K562 (cell line): ENCODE data around the gene PA2G4. TPM values are rescaled to one million over a fixed set of nuclear protein-coding genes. Genes with fewer than 3 reads are reported as not detected.

Source experiments
- ARHGAP35 ChIP-seq: fragments of 450-650 bp; IDR thresholded peaks from 2 replicates; pipeline ENCODE4 v1.6.1; 2018; ENCODE audit not compliant: partially characterized antibody
- CREM ChIP-seq: IDR thresholded peaks from 2 replicates; pipeline ENCODE4 v1.6.1; 2014; ENCODE audit warnings: antibody characterized with exemption, low read depth
- EGR1 ChIP-seq: fragments of 450-650 bp; conservative IDR thresholded peaks from 2 replicates; pipeline ENCODE4 v1.6.1; 2017; ENCODE audit warnings: mild to moderate bottlenecking
- EP400 ChIP-seq: fragments of 450-650 bp; IDR thresholded peaks from 2 replicates; pipeline ENCODE4 v1.6.1; 2017; ENCODE audit warnings: antibody characterized with exemption, mild to moderate bottlenecking, moderate library complexity
- HMG20A ChIP-seq: fragments of 450-650 bp; formaldehyde crosslinking; conservative IDR thresholded peaks from 2 replicates; pipeline ENCODE4 v1.4.0; 2020; ENCODE audit warnings: mild to moderate bottlenecking, mixed read lengths
- KLF10 ChIP-seq: fragments of 250-450 bp; sonication (Bioruptor Pico); IDR thresholded peaks from 2 replicates; pipeline ENCODE4 v1.6.1; 2021; ENCODE audit warnings: matching md5 sums
- MXI1 ChIP-seq: IDR thresholded peaks from 2 replicates; pipeline ENCODE4 v1.6.1; 2011; ENCODE audit warnings: low read depth, mild to moderate bottlenecking, improper control_type of control experiment, low read length
- SIN3A ChIP-seq, 2 experiments: fragments of 150-350 bp in 1 of 2; IDR thresholded peaks; 2 replicates each; pipeline ENCODE4 v1.6.1; 2011 to 2016; ENCODE audit warnings: borderline replicate concordance in 2 of 2, low read depth in 2 of 2, low read length in 2 of 2, mild to moderate bottlenecking in 2 of 2, moderate library complexity in 2 of 2; ENCODE audit not compliant: control insufficient read depth in 1 of 2
- TCF3 ChIP-seq: sonication (generic); formaldehyde crosslinking; IDR thresholded peaks from 2 replicates; pipeline ENCODE4 v1.4.0; 2020; ENCODE audit warnings: mild to moderate bottlenecking, missing genetic modification reagents
- TEAD4 ChIP-seq, 2 experiments: sonication (generic) in 1 of 2; formaldehyde crosslinking in 1 of 2; IDR thresholded peaks; 2 replicates each; pipeline versions ENCODE4 v1.6.1 to v1.8.0; 2012 to 2022; ENCODE audit warnings: borderline replicate concordance in 1 of 2, inconsistent platforms in 1 of 2, low read length in 1 of 2, mild to moderate bottlenecking in 1 of 2, missing genetic modification reagents in 1 of 2
- TOE1 ChIP-seq, 2 experiments: fragments of 450-650 bp in 1 of 2; sonication (generic) in 1 of 2; formaldehyde crosslinking in 1 of 2; IDR thresholded peaks; 2 replicates each; pipeline versions ENCODE4 v1.7.1 to v1.8.0; 2016 to 2022; ENCODE audit warnings: borderline replicate concordance in 2 of 2, mild to moderate bottlenecking in 2 of 2, antibody characterized with exemption in 1 of 2, inconsistent platforms in 1 of 2, low read depth in 1 of 2, missing genetic modification reagents in 1 of 2, moderate library complexity in 1 of 2
- TRIM24 ChIP-seq, 2 experiments: fragments of 450-650 bp; IDR thresholded peaks; 2 replicates each; pipeline ENCODE4 v1.6.1; 2016
- ZKSCAN8 ChIP-seq: fragments of 200-800 bp; sonication (Bioruptor generic); IDR thresholded peaks from 2 replicates; pipeline ENCODE4 v1.6.1; 2016; ENCODE audit warnings: missing genetic modification characterization, missing compliant biosample characterization
- ZNF778 ChIP-seq: fragments of 450-650 bp; formaldehyde crosslinking; IDR thresholded peaks from 2 replicates; pipeline ENCODE4 v1.4.0; 2020; ENCODE audit warnings: mild to moderate bottlenecking, moderate library complexity
- polyA plus RNA-seq, 8 experiments: library from polyadenylated mRNA; depleted of rRNA in 4 of 8; stranded (reverse) in 5 of 8; unstranded in 3 of 8; fragments of >200 nt; fragmentation: Nextera tagmentation in 2 of 8; fragmentation: Illumina TruSeq in 1 of 8; extraction: Ambion mirVana in 2 of 8; extraction: Trizol in 1 of 8; gene quantifications; 2 replicates each; pipeline versions ENCODE4 v1.2.1 to v1.2.3, GENCODE V29; 2011 to 2014; ENCODE audit warnings: inconsistent platforms in 1 of 8, missing spikeins in 1 of 8
- total RNA-seq, 7 experiments: library from RNA; depleted of rRNA in 6 of 7; stranded (reverse); fragments of >200 nt in 6 of 7; fragmentation: Illumina TruSeq in 2 of 7; extraction: Trizol in 2 of 7; gene quantifications; 2 replicates each; pipeline versions ENCODE4 v1.2.1 to v1.2.3, GENCODE V29; 2011 to 2021; ENCODE audit warnings: low replicate concordance in 1 of 7
- TF ChIP-seq, protein P1 (sequence below): sonication (generic); formaldehyde crosslinking; IDR thresholded peaks from 2 replicates; pipeline ENCODE4 v1.8.0; 2022; ENCODE audit warnings: mild to moderate bottlenecking, missing genetic modification reagents
- TF ChIP-seq, protein P2 (sequence below): fragments of 250-450 bp; sonication (Bioruptor Pico); IDR thresholded peaks from 2 replicates; pipeline ENCODE4 v1.8.0; 2022; ENCODE audit warnings: inconsistent platforms, mild to moderate bottlenecking, moderate library complexity, borderline replicate concordance
- TF ChIP-seq, protein P3 (sequence below): IDR thresholded peaks from 2 replicates; pipeline ENCODE4 v1.6.1; 2012; ENCODE audit warnings: low read depth, low read length, improper control_type of control experiment, borderline replicate concordance
- TF ChIP-seq, protein P4 (sequence below): sonication (generic); formaldehyde crosslinking; IDR thresholded peaks from 2 replicates; pipeline ENCODE4 v1.8.1; 2023; ENCODE audit warnings: mild to moderate bottlenecking, missing genetic modification reagents

PA2G4 gene
- total and polyA plus RNA-seq, 9 of the 15 experiments (the other 6 are each of a cell fraction or from before 2014, with no cell fraction given) = 230 to 925 (median 638) TPM

DNA sequence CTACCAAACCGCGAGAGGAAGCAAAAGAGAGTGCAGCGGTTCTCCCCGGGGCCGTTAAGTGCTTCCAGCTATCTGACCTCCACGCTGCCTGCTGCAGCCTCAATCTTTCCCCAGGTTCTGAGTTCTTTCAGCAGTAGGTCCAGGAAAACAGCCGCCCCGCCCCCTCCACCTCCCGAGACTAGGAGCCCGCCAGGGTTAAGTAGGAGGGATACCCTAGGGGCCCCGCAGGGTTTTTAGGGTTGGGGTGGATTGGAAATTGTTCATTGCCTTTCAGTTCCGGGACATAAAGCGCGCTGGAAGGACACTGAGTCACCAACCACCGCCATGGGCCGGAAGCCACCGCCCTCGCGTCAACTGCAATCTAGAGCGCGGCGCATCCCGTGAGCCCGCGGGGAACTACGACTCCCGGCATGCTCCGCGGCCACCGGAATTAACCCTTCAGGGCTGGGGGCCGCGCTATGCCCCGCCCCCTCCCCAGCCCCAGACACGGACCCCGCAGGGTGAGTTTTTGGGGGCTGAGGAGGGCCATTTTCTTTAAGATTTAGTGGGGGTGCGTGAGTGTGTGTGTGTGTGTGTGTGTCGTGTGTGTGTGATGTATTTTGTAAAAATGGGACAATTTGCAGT lies 47.9 kb downstream of the PA2G4 start, which contains the start of gene MYL6B (continued):
- TF ChIP-seq, protein P1, sequence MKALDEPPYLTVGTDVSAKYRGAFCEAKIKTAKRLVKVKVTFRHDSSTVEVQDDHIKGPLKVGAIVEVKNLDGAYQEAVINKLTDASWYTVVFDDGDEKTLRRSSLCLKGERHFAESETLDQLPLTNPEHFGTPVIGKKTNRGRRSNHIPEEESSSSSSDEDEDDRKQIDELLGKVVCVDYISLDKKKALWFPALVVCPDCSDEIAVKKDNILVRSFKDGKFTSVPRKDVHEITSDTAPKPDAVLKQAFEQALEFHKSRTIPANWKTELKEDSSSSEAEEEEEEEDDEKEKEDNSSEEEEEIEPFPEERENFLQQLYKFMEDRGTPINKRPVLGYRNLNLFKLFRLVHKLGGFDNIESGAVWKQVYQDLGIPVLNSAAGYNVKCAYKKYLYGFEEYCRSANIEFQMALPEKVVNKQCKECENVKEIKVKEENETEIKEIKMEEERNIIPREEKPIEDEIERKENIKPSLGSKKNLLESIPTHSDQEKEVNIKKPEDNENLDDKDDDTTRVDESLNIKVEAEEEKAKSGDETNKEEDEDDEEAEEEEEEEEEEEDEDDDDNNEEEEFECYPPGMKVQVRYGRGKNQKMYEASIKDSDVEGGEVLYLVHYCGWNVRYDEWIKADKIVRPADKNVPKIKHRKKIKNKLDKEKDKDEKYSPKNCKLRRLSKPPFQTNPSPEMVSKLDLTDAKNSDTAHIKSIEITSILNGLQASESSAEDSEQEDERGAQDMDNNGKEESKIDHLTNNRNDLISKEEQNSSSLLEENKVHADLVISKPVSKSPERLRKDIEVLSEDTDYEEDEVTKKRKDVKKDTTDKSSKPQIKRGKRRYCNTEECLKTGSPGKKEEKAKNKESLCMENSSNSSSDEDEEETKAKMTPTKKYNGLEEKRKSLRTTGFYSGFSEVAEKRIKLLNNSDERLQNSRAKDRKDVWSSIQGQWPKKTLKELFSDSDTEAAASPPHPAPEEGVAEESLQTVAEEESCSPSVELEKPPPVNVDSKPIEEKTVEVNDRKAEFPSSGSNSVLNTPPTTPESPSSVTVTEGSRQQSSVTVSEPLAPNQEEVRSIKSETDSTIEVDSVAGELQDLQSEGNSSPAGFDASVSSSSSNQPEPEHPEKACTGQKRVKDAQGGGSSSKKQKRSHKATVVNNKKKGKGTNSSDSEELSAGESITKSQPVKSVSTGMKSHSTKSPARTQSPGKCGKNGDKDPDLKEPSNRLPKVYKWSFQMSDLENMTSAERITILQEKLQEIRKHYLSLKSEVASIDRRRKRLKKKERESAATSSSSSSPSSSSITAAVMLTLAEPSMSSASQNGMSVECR (CRISPR knock-in tag) = no peak
- TF ChIP-seq TEAD4 (IDR thresholded peaks at IDR 0.05; ENCODE audit: low read length) (0 out of 2 replicates have a peak, but pooled peaks have one; percentile 15), TEAD4 (CRISPR knock-in tag; IDR thresholded peaks at IDR 0.05; ENCODE audit: borderline replicate concordance) (no peak), ARHGAP35 (no peak), KLF10 (CRISPR knock-in tag) (no peak), TRIM24 (IDR thresholded peaks at IDR 0.05) (no peak; a peak in 1 of 4 replicates), ZKSCAN8 (no peak), ZNF778 (no peak), TCF3 (peak; percentile 13; the same call in 1 of the 2 replicates), EGR1 (peak; percentile 73), HMG20A (CRISPR knock-in tag) (no peak), EP400 (peak; percentile 89), SIN3A (IDR thresholded peaks at IDR 0.05; ENCODE audit: borderline replicate concordance in 2 of 2, control insufficient read depth in 1 of 2, low read depth in 2 of 2, low read length in 2 of 2) (peak in 1 of 2 experiments; percentile 13; a peak in 2 of 4 replicates), MXI1 (0 out of 2 replicates have a peak, but pooled peaks have one; percentile 46), CREM (peak; percentile 92), TOE1 (IDR thresholded peaks at IDR 0.05; ENCODE audit: borderline replicate concordance) (peak; percentile 88), TOE1 (CRISPR knock-in tag; IDR thresholded peaks at IDR 0.05; ENCODE audit: borderline replicate concordance, low read depth) (no peak)
- TF ChIP-seq, protein P2, sequence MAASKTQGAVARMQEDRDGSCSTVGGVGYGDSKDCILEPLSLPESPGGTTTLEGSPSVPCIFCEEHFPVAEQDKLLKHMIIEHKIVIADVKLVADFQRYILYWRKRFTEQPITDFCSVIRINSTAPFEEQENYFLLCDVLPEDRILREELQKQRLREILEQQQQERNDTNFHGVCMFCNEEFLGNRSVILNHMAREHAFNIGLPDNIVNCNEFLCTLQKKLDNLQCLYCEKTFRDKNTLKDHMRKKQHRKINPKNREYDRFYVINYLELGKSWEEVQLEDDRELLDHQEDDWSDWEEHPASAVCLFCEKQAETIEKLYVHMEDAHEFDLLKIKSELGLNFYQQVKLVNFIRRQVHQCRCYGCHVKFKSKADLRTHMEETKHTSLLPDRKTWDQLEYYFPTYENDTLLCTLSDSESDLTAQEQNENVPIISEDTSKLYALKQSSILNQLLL (CRISPR knock-in tag) = no peak
- TF ChIP-seq, protein P3, sequence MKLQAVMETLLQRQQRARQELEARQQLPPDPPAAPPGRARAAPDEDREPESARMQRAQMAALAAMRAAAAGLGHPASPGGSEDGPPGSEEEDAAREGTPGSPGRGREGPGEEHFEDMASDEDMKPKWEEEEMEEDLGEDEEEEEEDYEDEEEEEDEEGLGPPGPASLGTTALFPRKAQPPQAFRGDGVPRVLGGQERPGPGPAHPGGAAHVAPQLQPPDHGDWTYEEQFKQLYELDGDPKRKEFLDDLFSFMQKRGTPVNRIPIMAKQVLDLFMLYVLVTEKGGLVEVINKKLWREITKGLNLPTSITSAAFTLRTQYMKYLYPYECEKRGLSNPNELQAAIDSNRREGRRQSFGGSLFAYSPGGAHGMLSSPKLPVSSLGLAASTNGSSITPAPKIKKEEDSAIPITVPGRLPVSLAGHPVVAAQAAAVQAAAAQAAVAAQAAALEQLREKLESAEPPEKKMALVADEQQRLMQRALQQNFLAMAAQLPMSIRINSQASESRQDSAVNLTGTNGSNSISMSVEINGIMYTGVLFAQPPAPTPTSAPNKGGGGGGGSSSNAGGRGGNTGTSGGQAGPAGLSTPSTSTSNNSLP = no peak
- TF ChIP-seq, protein P4, sequence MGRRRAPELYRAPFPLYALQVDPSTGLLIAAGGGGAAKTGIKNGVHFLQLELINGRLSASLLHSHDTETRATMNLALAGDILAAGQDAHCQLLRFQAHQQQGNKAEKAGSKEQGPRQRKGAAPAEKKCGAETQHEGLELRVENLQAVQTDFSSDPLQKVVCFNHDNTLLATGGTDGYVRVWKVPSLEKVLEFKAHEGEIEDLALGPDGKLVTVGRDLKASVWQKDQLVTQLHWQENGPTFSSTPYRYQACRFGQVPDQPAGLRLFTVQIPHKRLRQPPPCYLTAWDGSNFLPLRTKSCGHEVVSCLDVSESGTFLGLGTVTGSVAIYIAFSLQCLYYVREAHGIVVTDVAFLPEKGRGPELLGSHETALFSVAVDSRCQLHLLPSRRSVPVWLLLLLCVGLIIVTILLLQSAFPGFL (CRISPR knock-in tag) = no peak
